Measurements from ENCODE around the gene OGFOD3.

- TF ChIP-seq CTCF (IDR thresholded peaks at IDR 0.05; ENCODE audit: poor library complexity) (no peak), EZH2 (IDR thresholded peaks at IDR 0.05; ENCODE audit: borderline replicate concordance) (no peak)
Measured at GRCh38 chr17:82463391-82463790, 45.0 kb upstream of the OGFOD3 start.

All from hepatocyte (in vitro differentiated cells).